Activated CD4-positive, CD25-positive, alpha-beta regulatory T cell treated with anti-CD3 and anti-CD28 coated beads, Interleukin-2, amount 50 U/mL, for 16 hours (primary cell): ENCODE data around the gene TPMT.

ENCODE experiments used
- DNase-seq: peaks from one replicate; pipeline ENCODE4 v3.0.0-alpha.2; 2020; ENCODE audit warnings: low read depth, low spot score

TPMT gene

DNA sequence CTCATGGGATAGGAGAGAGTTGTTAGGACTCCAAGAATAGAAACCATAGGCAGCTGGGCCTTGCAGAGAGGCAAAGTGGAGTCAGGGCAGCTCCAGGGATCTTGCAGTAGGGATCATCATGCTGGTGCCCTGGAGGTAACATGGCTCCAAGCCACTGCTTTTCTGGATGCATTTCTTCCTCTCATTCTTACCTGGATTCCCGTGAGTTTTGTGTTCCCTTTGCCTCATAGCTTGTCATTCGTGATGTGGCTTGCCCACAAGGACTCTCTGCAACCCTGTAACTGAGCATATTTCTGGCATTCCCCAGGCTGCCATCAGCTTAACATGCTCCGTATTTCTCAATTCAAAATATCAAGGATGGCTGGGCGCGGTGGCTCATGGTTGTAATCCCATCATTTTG lies 37.7 kb downstream of the TPMT start:
- no peak for DNase-seq

- DNase-seq, result no peak
These were observed 39.5 kb downstream of the TPMT start for GRCh38 chr6:18115356-18115755.

DNA sequence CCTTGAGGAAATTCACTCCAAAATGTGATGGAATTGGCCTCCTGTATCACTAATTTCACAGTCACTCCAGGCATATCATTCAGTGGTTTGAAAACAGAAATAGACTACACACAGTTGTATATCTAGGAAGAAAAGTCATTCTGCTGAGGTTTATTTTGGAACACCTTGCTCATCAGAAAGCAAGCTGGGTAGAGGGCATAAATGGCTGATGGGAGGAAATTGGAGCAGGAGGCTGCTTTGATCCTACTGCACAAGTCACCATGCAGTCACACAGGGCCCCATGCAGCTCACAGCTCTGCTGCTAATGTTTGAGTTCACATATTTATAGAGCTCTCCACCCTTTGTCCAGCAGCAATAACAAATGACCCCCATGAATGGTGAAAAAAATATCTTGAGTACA lies 44.7 kb downstream of the TPMT start:
- DNase-seq, result no peak

GRCh38 chr6:18107061-18107460 lies 47.8 kb downstream of the TPMT start:
- DNase-seq, result no peak

DNA sequence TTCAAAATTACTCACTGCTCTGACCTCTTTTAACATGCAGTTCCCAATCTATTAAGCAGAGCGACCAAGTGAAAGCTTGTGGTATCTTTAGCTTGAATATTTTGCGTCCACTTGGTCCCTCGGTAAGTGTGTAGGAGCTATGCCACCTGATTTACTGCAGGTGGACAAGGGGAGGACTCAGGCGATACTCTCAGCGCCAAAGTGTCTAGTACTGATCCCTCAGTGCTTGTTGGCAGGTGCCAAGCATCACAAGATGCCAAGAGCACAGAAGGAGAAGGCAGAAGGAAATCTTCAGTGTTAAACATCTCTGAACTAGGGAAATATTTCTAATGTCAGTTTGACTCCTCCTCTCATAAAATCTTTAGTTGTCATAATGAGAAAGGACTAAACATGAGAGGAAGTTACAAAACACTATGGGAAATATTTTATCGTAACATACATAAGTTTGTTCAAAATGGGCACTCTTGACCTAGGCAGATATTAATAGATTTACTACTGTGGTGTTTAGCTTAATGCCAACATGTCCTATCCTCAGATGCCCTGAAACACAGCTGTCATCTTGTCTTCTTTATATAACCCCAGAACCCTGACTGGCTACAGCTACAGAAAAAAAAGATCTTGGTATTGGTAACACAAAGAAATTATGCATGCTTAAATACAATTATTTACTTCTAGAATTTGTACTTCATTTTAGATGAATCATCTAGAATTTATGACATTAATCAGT lies 51.9 kb downstream of the TPMT start:
- no peak for DNase-seq

DNA sequence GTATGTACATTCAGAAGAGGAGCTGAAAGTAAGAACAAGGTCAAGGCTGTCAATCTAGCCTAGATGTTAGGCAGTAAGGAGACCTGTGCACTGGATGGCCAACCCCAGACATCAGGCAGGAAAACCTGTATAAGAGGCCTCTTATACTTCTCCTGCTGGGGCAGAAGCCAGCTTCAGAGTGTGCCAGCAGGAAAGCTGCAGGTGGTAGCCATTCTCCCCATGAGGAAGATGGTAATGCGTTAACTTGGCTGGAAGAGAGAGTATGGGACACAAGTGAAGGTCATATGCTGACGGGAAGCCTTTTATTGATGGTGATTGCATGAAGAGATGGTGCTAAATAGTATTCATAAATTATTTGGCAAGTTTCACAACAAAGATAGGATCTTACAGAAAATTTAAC lies 53.0 kb downstream of the TPMT start:
- no peak for DNase-seq

- no peak for DNase-seq
These were observed 53.6 kb downstream of the TPMT start for GRCh38 chr6:18101271-18101670.

- no peak for DNase-seq
These were observed 54.6 kb downstream of the TPMT start for GRCh38 chr6:18100296-18100695.

- DNase-seq, result no peak
These were observed 55.4 kb downstream of the TPMT start for GRCh38 chr6:18099511-18099910.

GRCh38 chr6:18096423-18096822 lies 58.5 kb downstream of the TPMT start:
- DNase-seq, result no peak

- DNase-seq, result no peak
These were observed 63.5 kb downstream of the TPMT start for GRCh38 chr6:18091382-18091781.

- DNase-seq, result no peak
These were observed 64.5 kb downstream of the TPMT start for GRCh38 chr6:18090349-18090786.

- no peak for DNase-seq
These were observed 66.2 kb downstream of the TPMT start for GRCh38 chr6:18088419-18089296.

DNA sequence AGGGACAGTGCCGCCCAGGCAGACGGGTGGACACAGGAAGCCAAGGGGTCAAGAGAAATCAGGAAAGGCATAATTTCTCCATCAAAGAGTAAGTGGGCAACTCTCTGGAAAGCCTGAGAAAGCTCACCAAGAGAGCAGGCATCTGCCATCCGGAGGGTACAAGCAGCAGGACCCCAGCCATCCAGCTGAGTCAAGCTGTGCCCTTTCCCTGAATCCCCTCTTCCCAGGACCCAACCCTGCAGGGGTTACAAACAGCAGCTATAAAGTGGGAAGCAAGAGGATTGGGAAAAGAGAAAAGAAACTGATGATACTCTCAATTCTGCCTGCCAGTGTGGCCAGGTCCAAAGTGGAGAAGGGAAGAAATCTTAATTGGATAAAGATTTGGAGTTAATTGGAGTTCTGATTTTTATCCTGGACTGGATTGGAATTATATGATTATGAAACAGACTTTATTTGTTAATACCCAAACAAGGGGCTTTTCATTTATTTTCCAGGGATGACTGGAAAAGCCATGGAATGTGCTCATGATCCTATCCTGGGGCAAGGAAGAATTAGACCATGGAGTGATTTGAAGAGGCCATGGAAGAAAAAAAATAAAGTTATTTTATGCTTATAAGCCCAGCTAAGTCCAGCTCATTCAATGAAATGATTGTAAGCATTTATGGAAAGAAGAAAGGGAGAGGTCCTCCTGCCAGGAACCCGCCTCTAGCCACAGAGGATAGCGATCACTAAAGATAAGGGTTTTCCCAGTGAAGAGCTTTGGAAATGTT lies 67.3 kb downstream of the TPMT start:
- DNase-seq, result no peak

DNA sequence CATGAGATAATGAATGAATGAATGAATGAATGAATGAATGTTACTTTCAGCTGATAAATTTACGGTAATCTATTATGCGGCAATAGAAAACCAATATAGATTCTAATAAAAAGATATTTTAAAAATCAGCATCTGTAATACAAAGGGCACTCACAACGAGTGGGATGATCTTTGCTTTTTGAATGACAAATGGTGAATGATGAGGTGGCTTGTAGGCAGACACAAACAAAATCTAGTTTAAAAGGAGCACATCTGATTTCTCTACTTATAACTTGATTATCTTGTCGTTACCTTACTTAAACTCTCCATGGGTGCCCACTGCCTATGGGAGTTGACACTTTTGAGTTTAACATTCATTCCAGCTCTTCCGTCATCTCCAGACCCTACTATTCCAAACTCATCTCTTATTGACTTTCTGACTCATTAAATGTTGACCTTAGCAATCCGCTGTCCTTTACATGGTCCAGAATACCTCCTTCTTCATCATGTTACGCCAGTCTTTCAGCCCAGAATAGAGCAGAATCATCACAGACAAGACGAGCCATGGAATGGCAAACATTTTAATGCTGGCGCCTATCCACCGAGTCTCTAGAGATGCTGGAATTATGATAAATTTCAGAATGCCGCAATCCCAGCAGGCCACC lies 73.7 kb downstream of the TPMT start:
- no peak for DNase-seq

GRCh38 chr6:18080544-18080943 lies 74.3 kb downstream of the TPMT start:
- DNase-seq, result no peak

DNA sequence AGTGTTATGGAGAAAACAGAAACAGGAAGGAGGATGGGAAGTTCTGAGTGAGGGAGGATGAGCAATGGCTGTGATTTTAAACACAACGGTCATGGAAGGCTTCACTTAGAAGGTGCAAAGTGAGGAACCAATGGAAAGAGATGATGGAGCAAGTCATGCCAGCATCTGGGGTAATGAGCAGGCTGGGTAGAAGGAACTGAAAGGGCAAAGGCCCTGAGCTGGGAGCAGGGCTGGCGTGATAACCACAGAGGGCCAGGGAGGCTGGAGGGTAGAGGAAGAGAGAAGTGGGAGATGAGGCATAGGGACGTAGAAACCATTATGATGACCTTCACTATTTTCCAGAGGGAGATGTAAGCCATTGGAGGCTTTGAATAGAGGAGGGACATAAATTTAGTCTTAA lies 76.0 kb downstream of the TPMT start:
- no peak for DNase-seq
